Activated naive CD8-positive, alpha-beta T cell (primary cell): ENCODE data around the gene BRCC3.

Experiments used
- H3K27ac Mint-ChIP-seq: one replicate; pipeline ENCODE4 v1.8.0; 2021; ENCODE audit warnings: mixed read lengths
- H3K27me3 Mint-ChIP-seq: one replicate; pipeline ENCODE4 v1.8.0; 2021; ENCODE audit warnings: mixed read lengths
- H3K36me3 Mint-ChIP-seq: one replicate; pipeline ENCODE4 v1.8.0; 2021; ENCODE audit warnings: mixed read lengths
- H3K4me1 Mint-ChIP-seq: one replicate; pipeline ENCODE4 v1.8.0; 2021; ENCODE audit warnings: low read depth, mixed read lengths
- H3K4me3 Mint-ChIP-seq: one replicate; pipeline ENCODE4 v1.8.0; 2021; ENCODE audit warnings: mild to moderate bottlenecking, mixed read lengths
- H3K9me3 Mint-ChIP-seq: one replicate; pipeline ENCODE4 v1.8.0; 2021; ENCODE audit warnings: low read depth, mixed read lengths

Gene BRCC3

DNA sequence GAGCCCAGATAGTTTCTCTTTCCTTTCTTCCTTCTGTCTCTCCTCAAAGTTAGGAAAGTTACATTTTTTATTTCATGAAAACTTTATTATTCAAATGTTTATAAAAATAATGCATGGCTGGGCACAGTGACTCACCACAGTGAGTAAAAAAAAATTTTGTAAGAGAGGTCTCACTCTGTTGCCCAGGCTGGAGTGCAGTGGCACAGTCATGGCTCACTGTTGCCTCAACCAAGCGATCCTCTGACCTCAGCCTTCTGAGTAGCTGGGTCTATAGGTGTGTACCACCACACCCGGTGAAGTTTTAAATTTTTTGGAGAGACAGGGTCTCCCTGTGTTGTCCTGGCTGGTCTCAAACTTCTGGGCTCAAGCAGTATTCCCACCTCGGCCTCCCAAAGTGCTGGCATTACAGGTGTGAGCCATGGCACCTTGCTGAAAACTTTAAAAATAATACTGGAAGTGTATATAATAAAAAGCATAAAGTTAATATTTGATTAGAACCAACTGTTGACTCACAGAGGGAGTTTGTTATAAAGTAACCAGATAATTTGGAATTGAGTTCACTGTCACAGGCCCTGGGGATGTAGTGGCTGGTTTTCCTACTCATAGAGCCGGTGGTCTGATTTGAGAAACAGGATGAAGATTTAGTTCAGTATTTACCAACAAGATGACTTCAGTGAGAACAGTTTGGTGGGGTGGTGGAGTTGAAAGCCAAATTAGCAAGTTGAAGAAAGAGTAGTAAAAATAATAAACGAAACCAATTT, 18.4 kb upstream of the BRCC3 start:
- no peak overlapping the region for H3K4me3 Mint-ChIP-seq
- peaks cover 53% of the 10 kb centered on the region for H3K4me1 Mint-ChIP-seq
- peak overlapping the region; percentile 77 for H3K27ac Mint-ChIP-seq
- no peaks in the 10 kb centered on the region for H3K9me3 Mint-ChIP-seq
- H3K36me3 Mint-ChIP-seq: no peaks in the 10 kb centered on the region
- H3K27me3 Mint-ChIP-seq: no peaks in the 10 kb centered on the region

DNA sequence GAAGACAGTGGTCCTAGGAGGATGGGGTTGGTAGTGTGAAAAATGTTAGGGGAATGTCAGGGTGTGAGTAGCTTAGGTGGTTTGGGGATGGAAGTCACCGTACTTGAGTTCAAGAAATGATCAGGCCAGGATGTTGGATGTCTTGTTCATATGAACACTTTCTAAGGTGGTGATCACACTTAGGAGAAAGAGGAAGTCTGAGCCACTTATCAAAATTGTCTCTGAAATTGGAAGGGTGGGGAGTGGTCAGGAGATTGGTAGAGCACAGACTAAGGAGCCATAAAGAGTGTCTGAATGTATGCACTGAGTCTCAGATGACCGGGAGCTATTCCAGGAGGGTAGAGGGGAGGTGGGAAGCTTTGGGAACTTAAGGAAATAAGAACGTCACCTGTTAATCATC, 17.7 kb upstream of the BRCC3 start:
- Mint-ChIP-seq H3K27ac (peak overlapping the region; percentile 77), H3K4me1 (peaks cover 49% of the 10 kb centered on the region), H3K9me3 (no peaks in the 10 kb centered on the region), H3K36me3 (no peaks in the 10 kb centered on the region), H3K27me3 (no peaks in the 10 kb centered on the region), H3K4me3 (no peak overlapping the region)

DNA sequence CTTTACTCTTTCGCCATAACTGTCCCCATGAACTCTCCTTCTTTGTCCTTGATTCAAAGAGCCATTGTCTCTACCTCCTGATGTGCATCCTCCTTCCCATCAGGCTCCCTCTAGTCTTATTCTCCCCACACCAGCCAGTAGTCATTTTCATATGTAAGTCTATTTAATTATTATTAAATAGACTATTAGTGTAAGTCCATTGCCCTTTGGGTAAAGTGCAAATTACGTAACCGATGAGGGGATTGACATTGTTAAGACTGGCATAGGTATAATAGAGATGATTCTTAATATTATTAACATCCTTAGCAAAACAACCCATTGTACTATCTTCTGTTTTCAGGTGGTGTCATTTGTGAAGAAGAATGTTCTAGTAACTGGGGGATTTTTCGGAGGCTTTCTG, 17.1 kb upstream of the BRCC3 start:
- no peaks in the 10 kb centered on the region for H3K36me3 Mint-ChIP-seq
- no peak overlapping the region for H3K27ac Mint-ChIP-seq
- peaks cover 43% of the 10 kb centered on the region for H3K4me1 Mint-ChIP-seq
- no peaks in the 10 kb centered on the region for H3K9me3 Mint-ChIP-seq
- no peak overlapping the region for H3K4me3 Mint-ChIP-seq
- H3K27me3 Mint-ChIP-seq: no peaks in the 10 kb centered on the region

DNA sequence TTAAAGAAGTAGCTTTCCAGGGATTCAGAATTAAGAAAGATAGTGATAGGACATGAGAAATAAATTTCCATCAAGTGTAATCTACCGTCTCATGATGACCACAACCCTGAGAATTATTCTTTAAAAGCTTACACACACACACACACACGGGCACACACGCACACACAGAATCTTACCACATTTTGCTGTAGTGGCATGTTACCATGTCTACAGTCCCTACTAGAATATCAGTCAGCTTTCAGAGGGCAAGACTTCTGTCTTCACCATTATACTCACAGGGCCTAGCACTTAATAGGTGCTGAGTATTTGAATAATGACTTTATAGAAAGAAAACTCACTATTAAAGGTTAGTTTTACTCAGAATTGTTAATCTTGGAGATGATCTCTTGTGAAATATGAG, 15.8 kb upstream of the BRCC3 start:
- Mint-ChIP-seq H3K27me3 (no peaks in the 10 kb centered on the region), H3K27ac (no peak overlapping the region), H3K36me3 (no peaks in the 10 kb centered on the region), H3K9me3 (no peaks in the 10 kb centered on the region), H3K4me3 (no peak overlapping the region), H3K4me1 (peaks cover 31% of the 10 kb centered on the region)

DNA sequence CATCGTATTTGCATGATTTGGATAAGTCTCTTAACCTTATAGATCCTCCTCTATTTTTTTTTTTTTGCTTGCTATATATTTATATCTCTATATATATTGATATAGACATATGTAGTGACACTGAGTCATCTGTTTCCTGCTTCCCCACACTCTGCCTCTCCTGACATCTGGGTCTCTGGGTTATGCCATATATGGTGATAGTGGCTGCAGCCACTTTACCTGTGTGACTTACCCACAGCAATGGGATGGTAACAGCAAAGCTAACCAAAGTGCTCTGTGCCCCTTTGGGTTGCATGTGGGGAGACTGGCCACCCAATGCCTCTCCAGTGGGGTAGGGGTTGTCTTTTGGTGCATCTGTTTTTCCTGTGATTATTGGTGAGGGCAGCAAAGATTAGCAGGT, 14.8 kb upstream of the BRCC3 start:
- H3K36me3 Mint-ChIP-seq: no peaks in the 10 kb centered on the region
- H3K9me3 Mint-ChIP-seq: no peaks in the 10 kb centered on the region
- H3K4me3 Mint-ChIP-seq: no peak overlapping the region
- no peak overlapping the region for H3K27ac Mint-ChIP-seq
- peaks cover 21% of the 10 kb centered on the region for H3K4me1 Mint-ChIP-seq
- no peaks in the 10 kb centered on the region for H3K27me3 Mint-ChIP-seq

DNA sequence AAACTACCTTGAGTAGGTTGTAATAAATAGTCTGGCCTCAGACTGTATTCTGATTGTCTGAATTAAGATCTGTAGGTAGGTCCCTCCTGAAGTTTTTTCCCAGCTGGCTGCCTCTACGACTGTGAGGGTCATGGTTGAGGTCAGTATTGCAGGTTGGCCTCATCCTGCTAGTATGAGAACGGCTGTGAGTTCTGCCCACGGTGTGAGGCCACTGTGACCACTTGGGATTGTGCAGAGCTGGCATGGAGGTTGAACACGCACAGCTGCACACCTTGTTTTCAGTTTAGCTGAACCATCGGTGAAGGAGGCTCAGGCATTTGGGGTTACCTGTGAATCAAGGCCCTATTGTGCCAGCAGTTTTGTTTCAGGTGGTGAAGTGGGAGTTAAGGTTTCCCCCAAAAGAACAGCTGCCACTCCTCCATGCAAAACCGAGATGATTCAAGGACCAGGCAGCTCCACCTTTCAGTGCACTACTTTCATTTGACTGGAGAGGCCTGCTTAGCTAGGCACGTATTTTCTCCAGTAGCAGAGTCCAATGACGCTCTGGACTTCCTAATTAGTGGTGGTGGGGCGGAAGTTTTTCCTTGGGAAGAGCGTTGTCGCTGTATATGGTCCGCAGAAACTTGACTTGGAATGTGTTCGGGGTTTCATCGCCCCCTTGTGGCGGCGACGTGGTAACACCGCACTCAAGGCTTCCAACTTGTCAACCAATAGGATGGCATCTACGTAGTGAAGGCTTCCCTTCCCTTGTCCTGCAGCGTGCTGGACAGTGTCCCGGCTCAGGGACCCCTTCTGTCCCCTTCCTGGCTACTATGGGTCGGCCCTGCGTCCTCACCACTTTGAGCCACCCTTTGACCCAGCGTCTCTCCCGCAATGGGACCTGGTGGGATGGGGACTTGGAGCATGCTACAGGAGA, 14.2 kb upstream of the BRCC3 start:
- no peaks in the 10 kb centered on the region for H3K9me3 Mint-ChIP-seq
- H3K27ac Mint-ChIP-seq: no peak overlapping the region

DNA sequence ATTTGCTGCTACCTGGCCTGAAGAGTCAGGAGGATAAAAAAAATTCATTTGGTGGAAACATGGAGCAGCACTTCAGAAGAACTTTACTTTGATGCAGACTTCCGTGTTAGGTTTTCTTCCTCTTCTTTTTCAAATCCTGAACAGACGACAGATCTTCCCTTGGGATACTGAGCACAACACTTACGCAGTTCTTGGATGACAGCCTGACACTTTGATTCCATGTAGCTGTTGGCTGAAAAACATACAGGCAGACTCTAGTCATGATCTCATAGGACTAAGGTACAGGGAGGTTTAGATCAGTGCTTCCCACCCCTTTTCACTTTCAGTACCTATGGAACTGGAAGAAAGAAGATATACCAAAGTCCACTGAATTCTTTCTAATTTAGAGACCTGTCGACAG, 9.5 kb upstream of the BRCC3 start:
- Mint-ChIP-seq H3K4me1 (peaks cover 9% of the 10 kb centered on the region), H3K36me3 (no peaks in the 10 kb centered on the region), H3K4me3 (no peak overlapping the region), H3K27ac (no peak overlapping the region), H3K9me3 (no peaks in the 10 kb centered on the region), H3K27me3 (no peaks in the 10 kb centered on the region)

More for the DNA sequence above, 14.2 kb upstream of the BRCC3 start:
- no peaks in the 10 kb centered on the region for H3K27me3 Mint-ChIP-seq
- H3K36me3 Mint-ChIP-seq: no peaks in the 10 kb centered on the region
- peak overlapping the region; percentile 57 for H3K4me3 Mint-ChIP-seq
- peaks cover 17% of the 10 kb centered on the region for H3K4me1 Mint-ChIP-seq

DNA sequence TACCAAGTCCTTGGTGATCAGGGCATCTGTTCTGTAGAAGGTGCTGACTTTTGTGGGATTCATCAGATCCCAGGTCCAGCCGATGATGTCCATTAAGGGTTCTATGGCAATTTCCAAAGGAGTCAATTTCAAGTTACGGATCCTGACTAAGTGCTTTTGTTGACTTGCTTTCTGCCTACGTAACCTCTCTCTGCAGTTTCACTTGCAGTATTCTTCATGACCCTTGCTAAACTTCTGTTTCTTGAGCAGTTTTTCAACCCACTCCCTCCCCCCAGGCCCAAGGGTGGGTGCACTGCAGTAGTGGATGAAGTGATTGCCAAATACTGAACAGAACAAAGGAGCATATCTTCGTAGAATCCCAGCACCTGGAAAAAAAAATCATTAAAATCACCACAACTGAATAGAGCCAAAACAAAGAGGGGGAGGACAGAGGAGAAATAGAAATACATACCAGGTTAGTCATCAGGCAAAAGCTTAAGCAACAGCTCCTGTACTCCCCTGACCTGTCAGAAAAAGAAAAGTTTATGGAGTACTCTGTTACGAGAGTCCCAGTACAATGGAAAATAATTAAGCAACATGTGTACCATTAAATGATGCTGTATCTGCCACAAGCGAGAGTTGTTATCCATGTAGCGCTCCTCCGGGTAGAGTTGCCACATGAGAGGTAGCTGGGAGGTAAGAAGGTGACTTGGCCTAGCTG, 6.1 kb upstream of the BRCC3 start:
- H3K9me3 Mint-ChIP-seq: no peaks in the 10 kb centered on the region
- no peaks in the 10 kb centered on the region for H3K27me3 Mint-ChIP-seq
- H3K4me1 Mint-ChIP-seq: peaks cover 24% of the 10 kb centered on the region
- no peak overlapping the region for H3K4me3 Mint-ChIP-seq
- no peaks in the 10 kb centered on the region for H3K36me3 Mint-ChIP-seq
- no peak overlapping the region for H3K27ac Mint-ChIP-seq

DNA sequence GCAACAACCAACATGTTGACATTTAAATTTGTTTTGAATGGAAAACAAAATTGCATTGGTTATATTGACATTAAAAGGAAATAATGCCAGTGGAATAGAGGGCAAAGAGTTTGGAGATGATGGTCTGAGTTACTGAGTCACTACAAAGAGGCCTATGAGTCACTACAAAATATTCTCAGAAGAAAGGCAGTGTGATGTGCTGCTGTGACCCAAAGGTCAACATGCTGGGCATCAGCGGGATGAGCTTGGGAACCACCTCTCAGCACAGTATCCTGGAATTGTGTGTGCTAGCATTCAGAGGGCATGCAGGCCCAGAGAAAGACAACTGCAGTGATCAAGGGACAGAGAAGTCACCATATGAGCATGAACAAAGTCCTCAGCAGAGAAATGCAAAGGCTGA, 3.1 kb upstream of the BRCC3 start:
- no peak overlapping the region for H3K4me3 Mint-ChIP-seq
- H3K36me3 Mint-ChIP-seq: no peaks in the 10 kb centered on the region
- no peak overlapping the region for H3K27ac Mint-ChIP-seq

DNA sequence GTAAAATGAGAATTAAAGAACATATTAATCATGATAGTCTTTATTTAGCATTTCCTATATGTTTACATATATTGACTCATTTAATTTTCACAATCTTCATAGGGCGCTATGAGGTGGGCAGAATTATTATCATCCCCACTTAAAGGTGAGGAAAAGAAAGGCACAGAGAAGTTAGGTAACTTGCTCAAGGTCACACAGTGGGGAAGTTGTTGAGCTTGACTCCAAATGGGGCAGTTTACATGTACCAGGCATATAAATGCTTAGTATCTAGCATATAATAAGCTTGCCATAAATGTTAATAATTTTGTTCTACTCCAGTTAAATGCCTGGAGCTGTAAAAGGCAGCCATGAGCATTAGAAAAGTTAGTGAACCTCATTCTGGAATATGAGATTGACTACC, 1.9 kb upstream of the BRCC3 start:
- no peak overlapping the region for H3K27ac Mint-ChIP-seq
- no peaks in the 10 kb centered on the region for H3K27me3 Mint-ChIP-seq
- peak overlapping the region; percentile 90 for H3K4me3 Mint-ChIP-seq
- peaks cover 47% of the 10 kb centered on the region for H3K4me1 Mint-ChIP-seq
- H3K36me3 Mint-ChIP-seq: peaks cover 3% of the 10 kb centered on the region
- H3K9me3 Mint-ChIP-seq: no peaks in the 10 kb centered on the region

More for the DNA sequence above, 3.1 kb upstream of the BRCC3 start:
- Mint-ChIP-seq H3K9me3 (no peaks in the 10 kb centered on the region), H3K4me1 (peaks cover 35% of the 10 kb centered on the region), H3K27me3 (no peaks in the 10 kb centered on the region)

DNA sequence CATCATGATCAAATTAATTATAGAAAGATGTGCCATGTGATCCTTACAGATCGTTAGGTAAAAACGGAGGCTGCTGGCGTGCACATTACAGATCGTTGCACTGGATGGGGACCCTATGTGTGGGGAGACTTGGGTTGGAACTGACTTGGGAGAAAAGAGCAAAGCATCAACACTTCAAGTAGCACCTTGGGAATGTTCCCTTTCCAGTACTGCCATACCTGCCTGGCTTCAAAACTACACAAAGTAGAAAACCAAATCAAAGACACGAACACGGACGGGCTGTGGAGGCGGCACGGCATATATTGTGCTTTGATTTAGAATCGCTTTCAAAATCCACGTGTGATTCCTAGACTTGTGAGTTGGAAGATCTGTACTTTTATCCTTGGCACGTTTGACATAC, 1.3 kb upstream of the BRCC3 start:
- Mint-ChIP-seq H3K9me3 (no peaks in the 10 kb centered on the region), H3K4me3 (peak overlapping the region; percentile 90), H3K4me1 (peaks cover 49% of the 10 kb centered on the region), H3K27me3 (no peaks in the 10 kb centered on the region), H3K36me3 (peaks cover 3% of the 10 kb centered on the region), H3K27ac (peak overlapping the region; percentile 80)

DNA sequence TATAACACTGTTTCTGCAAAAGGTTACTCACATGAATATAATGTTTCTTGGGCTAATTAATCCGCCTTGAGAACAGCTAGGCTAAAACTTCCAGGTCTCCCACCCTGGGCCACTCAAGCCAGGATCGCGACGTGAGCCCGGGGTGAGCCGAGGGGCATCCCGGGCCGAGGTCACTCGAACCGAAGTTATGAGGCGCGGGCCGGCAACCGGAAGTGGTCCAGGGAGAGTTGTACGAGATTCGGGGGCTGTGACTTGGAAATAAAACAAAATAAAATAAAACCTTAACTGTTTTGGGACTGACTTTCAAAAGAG, 689 bp upstream of the BRCC3 start:
- Mint-ChIP-seq H3K36me3 (peaks cover 3% of the 10 kb centered on the region), H3K27me3 (no peaks in the 10 kb centered on the region), H3K4me1 (peaks cover 54% of the 10 kb centered on the region), H3K9me3 (no peaks in the 10 kb centered on the region), H3K4me3 (peak overlapping the region; percentile 90), H3K27ac (peak overlapping the region; percentile 82)

DNA sequence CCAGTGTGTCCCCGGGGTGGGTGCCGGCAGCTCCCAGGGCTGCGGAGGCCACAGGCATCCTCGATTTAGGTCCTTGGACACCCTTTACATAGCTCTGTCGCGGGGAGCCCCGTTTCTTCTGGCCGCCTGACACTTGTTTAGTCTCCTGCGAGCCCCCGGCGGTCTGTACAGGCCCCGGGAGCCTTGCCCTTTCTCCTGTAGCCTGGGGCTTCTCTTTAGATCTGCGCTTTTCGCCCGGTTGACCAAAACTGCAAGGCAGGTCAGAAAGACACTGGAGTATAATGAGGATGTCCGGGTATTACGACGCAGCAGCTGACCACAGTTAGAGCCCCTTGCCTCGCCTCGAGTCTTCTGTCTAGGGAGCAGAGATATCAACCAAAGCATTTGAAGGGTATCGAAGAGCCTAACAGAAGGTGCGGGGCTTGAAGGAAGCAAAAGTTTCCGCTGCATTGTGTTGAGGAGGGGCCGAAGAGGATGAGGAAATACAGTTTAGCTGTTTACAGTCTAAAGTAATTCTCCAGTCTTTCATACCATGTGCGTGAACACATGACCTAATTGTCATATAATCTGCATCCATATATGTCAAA, 479 bp downstream of the BRCC3 start:
- Mint-ChIP-seq H3K4me3 (peak overlapping the region; percentile 93), H3K27me3 (no peaks in the 10 kb centered on the region), H3K27ac (peak overlapping the region; percentile 94), H3K9me3 (no peaks in the 10 kb centered on the region), H3K4me1 (peaks cover 54% of the 10 kb centered on the region), H3K36me3 (peaks cover 3% of the 10 kb centered on the region)

DNA sequence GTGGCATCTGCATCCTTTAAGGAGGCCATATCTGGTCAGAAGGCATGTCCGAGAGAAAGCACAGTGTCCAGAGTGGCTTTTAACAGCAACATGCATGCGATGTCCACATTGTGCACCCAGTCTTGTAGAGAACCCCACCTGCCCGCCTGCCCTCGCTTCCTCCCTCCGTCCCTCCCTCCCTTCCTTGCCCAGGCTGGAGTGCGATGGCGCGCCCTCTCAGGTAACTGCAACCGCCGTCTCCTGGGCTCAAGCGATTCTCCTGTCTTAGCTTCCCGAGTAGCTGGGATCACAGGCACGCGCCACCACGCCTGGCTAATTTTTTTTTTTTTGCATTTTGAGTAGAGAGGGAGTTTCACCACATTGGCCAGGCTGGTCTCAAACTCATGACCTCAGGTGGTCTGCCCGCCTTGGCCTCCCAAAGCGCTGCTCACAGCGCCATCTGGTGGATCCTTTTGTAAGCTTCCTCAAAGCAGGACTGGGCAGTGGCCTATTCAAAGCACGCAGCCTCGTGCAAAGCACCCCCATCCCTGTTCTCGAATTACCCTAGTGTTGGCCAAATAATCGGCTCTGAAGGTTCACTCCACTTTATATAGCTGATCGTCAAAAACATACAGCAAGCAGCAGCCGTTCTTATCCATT, 15.0 kb downstream of the BRCC3 start:
- no peak overlapping the region for H3K27ac Mint-ChIP-seq
- no peaks in the 10 kb centered on the region for H3K27me3 Mint-ChIP-seq
- no peaks in the 10 kb centered on the region for H3K9me3 Mint-ChIP-seq
- peaks cover 2% of the 10 kb centered on the region for H3K36me3 Mint-ChIP-seq
- peaks cover 2% of the 10 kb centered on the region for H3K4me1 Mint-ChIP-seq
- no peak overlapping the region for H3K4me3 Mint-ChIP-seq
